Measurements from ENCODE around the gene METTL15. TPM values are rescaled to one million over a fixed set of nuclear protein-coding genes. Genes with fewer than 3 reads are reported as not detected.
"Not testable (repeated sequence)": the region's sequence is repeated elsewhere in the genome, so short reads cannot be mapped to it uniquely, and the experiment has no call there.

Gene METTL15
- total and polyA plus RNA-seq, 2 experiments from 2014 or later: 9.0 to 19.8 TPM

DNA sequence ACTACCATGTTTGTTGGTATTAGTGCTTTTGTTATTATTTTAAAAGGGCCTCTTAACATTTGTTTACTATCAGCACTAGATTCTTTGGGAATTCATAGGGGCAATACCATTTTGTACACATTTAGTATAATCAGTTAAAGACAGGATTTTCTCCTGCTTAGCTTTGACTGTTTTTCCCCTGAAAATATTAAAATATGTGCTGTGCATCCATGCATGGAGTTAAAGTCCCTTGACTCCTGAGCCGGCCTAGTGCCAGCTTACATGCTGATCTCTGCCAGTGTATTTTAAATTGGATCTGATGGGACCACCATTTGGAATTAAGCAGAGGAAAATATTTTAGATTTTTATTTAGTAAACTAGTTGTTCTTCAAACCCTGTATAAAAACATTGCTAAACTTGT is 161.4 kb downstream of the METTL15 start (continued):
- TF ChIP-seq, protein P1, sequence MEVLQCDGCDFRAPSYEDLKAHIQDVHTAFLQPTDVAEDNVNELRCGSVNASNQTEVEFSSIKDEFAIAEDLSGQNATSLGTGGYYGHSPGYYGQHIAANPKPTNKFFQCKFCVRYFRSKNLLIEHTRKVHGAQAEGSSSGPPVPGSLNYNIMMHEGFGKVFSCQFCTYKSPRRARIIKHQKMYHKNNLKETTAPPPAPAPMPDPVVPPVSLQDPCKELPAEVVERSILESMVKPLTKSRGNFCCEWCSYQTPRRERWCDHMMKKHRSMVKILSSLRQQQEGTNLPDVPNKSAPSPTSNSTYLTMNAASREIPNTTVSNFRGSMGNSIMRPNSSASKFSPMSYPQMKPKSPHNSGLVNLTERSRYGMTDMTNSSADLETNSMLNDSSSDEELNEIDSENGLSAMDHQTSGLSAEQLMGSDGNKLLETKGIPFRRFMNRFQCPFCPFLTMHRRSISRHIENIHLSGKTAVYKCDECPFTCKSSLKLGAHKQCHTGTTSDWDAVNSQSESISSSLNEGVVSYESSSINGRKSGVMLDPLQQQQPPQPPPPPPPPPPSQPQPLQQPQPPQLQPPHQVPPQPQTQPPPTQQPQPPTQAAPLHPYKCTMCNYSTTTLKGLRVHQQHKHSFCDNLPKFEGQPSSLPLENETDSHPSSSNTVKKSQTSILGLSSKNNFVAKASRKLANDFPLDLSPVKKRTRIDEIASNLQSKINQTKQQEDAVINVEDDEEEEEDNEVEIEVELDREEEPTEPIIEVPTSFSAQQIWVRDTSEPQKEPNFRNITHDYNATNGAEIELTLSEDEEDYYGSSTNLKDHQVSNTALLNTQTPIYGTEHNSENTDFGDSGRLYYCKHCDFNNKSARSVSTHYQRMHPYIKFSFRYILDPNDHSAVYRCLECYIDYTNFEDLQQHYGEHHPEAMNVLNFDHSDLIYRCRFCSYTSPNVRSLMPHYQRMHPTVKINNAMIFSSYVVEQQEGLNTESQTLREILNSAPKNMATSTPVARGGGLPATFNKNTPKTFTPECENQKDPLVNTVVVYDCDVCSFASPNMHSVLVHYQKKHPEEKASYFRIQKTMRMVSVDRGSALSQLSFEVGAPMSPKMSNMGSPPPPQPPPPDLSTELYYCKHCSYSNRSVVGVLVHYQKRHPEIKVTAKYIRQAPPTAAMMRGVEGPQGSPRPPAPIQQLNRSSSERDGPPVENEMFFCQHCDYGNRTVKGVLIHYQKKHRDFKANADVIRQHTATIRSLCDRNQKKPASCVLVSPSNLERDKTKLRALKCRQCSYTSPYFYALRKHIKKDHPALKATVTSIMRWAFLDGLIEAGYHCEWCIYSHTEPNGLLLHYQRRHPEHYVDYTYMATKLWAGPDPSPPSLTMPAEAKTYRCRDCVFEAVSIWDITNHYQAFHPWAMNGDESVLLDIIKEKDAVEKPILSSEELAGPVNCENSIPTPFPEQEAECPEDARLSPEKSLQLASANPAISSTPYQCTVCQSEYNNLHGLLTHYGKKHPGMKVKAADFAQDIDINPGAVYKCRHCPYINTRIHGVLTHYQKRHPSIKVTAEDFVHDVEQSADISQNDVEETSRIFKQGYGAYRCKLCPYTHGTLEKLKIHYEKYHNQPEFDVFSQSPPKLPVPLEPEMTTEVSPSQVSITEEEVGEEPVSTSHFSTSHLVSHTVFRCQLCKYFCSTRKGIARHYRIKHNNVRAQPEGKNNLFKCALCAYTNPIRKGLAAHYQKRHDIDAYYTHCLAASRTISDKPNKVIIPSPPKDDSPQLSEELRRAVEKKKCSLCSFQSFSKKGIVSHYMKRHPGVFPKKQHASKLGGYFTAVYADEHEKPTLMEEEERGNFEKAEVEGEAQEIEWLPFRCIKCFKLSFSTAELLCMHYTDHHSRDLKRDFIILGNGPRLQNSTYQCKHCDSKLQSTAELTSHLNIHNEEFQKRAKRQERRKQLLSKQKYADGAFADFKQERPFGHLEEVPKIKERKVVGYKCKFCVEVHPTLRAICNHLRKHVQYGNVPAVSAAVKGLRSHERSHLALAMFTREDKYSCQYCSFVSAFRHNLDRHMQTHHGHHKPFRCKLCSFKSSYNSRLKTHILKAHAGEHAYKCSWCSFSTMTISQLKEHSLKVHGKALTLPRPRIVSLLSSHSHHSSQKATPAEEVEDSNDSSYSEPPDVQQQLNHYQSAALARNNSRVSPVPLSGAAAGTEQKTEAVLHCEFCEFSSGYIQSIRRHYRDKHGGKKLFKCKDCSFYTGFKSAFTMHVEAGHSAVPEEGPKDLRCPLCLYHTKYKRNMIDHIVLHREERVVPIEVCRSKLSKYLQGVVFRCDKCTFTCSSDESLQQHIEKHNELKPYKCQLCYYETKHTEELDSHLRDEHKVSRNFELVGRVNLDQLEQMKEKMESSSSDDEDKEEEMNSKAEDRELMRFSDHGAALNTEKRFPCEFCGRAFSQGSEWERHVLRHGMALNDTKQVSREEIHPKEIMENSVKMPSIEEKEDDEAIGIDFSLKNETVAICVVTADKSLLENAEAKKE (CRISPR knock-in tag; IDR thresholded peaks at IDR 0.05): no peak

DNA sequence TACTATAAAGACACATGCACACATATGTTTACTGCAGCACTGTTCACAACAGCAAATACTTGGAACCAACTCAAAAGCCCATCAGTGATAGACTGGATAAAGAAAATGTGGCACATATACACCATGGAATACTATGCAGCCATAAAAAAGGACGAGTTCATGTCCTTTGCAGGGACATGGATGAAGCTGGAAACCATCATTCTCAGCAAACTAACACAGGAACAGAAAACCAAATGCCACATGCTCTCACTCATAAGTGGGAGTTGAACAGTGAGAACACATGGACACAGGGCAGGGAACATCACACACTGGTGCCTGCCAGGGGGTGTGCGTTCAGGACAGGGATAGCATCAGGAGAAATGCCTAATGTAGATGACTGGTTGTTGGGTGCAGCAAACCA is 164.1 kb downstream of the METTL15 start:
- H3K27me3 Mint-ChIP-seq (ENCODE audit: insufficient read depth, low read depth, poor library complexity); DNase-seq (ENCODE audit: low spot score); H4K20me1 ChIP-seq (replicated peaks; ENCODE audit: insufficient read depth); H3K36me3 ChIP-seq (ENCODE audit: insufficient read depth); H3K4me1 Mint-ChIP-seq; ATAC-seq; H3K9me3 Mint-ChIP-seq; H3K79me2 ChIP-seq (replicated peaks; ENCODE audit: insufficient read depth); H3F3A ChIP-seq (replicated peaks; ENCODE audit: low read depth); H2AFZ ChIP-seq; H3K4me3 ChIP-seq; H3K4me1 ChIP-seq (ENCODE audit: insufficient read depth); H3K27me3 ChIP-seq (ENCODE audit: insufficient read depth); H3K9me2 ChIP-seq (ENCODE audit: insufficient read depth); H3K4me2 ChIP-seq; H3K27ac ChIP-seq (ENCODE audit: low read depth); H3K27ac Mint-ChIP-seq; H3K4me3 Mint-ChIP-seq: not testable (repeated sequence)
- H3K36me3 Mint-ChIP-seq (ENCODE audit: low read depth): peaks cover 11% of the 10 kb centered on the region; the same call in 2 of the 3 replicates

DNA sequence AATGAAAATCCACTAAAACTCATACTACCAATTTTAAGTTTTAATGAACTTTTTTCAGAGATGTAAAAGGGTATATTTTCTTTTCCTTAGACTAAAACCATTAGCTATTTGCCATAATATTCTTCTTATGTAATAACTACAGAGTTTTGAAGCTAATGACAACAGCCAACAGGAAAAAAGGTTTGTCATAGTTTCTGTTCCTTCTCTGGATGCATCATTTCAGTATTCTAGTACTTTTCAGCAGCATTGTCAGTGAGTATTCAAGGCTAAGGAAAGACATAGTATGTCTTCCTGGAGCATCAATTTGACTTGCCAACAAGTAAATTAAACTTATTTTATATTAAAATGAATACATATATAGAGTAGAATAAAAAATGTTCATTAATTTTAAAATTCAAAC is 166.0 kb downstream of the METTL15 start:
- Histone ChIP-seq H3K9me2 (ENCODE audit: insufficient read depth) (no peaks in the 10 kb centered on the region), H4K20me1 (replicated peaks; ENCODE audit: insufficient read depth) (no peaks in the 10 kb centered on the region), H3K27me3 (ENCODE audit: insufficient read depth) (no peaks in the 10 kb centered on the region), H3K4me3 (no peak overlapping the region), H3K27ac (ENCODE audit: low read depth) (no peak overlapping the region), H3K4me2 (no peak overlapping the region), H3F3A (replicated peaks; ENCODE audit: low read depth) (no peaks in the 10 kb centered on the region), H3K79me2 (replicated peaks; ENCODE audit: insufficient read depth) (no peaks in the 10 kb centered on the region), H2AFZ (no peak overlapping the region), H3K4me1 (ENCODE audit: insufficient read depth) (no peaks in the 10 kb centered on the region), H3K36me3 (ENCODE audit: insufficient read depth) (no peaks in the 10 kb centered on the region)
- H3K9me3 Mint-ChIP-seq: 0 out of 3 replicates have a peak, but pooled peaks cover 3% of the 10 kb centered on the region
- ATAC-seq (no peak), DNase-seq (ENCODE audit: low spot score) (no peak)
- H3K27ac Mint-ChIP-seq: no peak overlapping the region
- H3K27me3 Mint-ChIP-seq (ENCODE audit: insufficient read depth, low read depth, poor library complexity): no peaks in the 10 kb centered on the region
- TF ChIP-seq NANOG (IDR thresholded peaks at IDR 0.05; ENCODE audit: borderline replicate concordance) (no peak), EZH2phosphoT487 (IDR thresholded peaks at IDR 0.05; ENCODE audit: unreplicated experiment) (no peak), POLR2AphosphoS5 (IDR thresholded peaks at IDR 0.05; ENCODE audit: low read depth) (no peak), ZNF331 (CRISPR knock-in tag; IDR thresholded peaks at IDR 0.05; ENCODE audit: low read depth) (no peak), CREB1 (CRISPR knock-in tag; IDR thresholded peaks at IDR 0.05; ENCODE audit: low read depth) (no peak)
- H3K4me1 Mint-ChIP-seq: no peaks in the 10 kb centered on the region
- peaks cover 8% of the 10 kb centered on the region; the same call in 2 of the 3 replicates for H3K36me3 Mint-ChIP-seq (ENCODE audit: low read depth)
- H3K4me3 Mint-ChIP-seq: no peak overlapping the region

Data from GM23338 (cell line).